ENCODE data around the gene ZCCHC14.

ZCCHC14 gene

DNA sequence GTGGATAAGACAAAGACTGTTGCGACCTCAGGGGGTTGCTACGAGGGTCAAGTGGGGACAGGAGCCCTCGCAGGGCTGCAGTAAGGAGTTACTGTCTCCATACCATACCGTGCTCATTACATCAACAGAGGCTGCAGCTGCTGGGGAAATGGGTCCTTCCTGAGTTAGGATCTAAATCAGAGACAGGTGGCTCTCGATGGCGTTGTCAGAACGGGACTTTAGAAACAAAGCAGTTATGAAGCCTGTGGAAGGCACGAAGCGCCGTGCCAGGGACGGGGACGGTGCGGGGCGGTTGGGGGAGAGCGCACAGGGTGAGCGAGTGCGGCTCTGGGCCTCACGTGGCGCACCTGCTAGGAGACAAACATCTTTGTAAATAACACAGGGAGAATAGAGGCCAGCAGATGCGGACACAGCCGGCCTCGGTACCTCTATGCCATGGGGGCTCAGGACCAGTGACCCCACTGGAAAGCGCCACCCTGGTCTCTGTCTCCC is 34.4 kb downstream of the ZCCHC14 start:
- DNase-seq (ENCODE audit: low read depth in 2 of 3, low spot score in 2 of 3): no peak

GRCh38 chr16:87457709-87458423 is 35.0 kb downstream of the ZCCHC14 start:
- peak in 1 of 3 experiments; percentile 38 for DNase-seq (ENCODE audit: low read depth in 2 of 3, low spot score in 2 of 3)

GRCh38 chr16:87457061-87457611 is 35.7 kb downstream of the ZCCHC14 start:
- DNase-seq (ENCODE audit: low read depth in 2 of 3, low spot score in 2 of 3): no peak

DNA sequence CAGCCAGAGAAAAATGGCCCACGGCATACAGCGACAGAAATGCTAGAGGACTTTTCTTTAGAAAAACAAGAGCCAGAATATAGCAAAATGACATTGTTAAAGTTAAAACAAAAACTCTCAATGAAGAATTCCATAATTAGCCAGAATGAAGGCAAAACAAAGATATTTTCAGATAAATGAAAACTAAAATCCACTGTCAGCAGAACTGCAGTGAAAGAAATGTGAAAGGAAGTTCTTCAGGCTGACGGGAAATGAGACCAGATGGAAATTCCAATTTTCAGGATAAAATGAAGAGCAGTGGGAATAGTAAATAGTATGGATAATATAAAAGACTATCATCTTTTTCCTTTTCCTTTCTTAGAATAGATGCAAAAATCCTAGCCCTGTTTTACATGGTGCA is 38.4 kb downstream of the ZCCHC14 start:
- no peak for DNase-seq (ENCODE audit: low read depth in 2 of 3, low spot score in 2 of 3)

DNA sequence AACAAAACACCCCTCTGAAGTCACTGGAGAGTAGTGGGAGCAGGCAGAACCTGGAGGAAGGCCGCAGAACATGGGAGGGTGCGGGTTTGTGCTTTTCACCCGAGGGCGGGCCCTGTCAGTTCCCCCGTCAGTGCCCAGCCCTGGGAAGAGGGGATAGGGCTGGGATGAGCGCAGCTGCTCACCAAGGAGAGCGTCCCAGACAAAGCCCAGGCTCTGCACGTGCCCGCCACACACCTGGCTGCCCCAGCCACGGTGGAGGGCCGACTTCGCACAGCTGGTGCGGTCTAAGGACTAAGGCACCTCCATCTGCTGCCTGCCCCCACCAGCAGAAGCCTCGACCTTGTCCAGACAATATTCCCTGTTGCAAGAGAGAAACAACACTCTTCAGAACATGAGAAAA is 39.5 kb downstream of the ZCCHC14 start:
- no peak for DNase-seq (ENCODE audit: low read depth in 2 of 3, low spot score in 2 of 3)

DNA sequence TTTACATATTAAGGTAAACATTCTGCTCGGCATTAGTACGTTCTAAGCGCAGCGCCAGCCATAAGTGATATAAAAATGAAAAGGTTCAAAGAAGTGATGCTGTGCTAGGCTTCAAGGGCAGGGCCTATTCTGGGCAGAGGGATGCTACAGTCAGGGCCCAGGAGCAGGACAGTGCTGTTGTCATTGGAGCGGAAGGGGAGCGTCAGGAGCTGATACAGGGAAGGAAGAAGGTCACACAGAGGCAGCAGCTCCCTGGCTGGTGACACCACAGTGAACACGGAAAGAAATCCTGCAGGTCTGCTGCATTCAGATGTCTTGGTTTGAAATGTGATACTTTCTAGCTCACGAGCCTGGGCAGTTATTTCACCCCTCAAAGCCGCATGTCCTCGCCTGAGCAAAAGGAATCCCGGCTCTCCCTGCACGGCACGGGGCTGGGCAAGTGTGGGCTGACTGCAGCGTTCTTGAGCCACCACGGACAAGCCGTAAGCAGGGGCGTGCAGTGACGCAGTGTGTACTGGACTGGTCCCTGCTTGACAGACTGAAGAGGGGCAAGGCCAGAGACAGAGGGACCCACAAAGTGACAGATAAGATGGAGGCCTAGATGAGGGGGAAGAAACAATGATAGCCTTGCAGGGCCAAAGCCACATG is 41.1 kb downstream of the ZCCHC14 start:
- no peak for DNase-seq (ENCODE audit: low read depth in 2 of 3, low spot score in 2 of 3)

DNA sequence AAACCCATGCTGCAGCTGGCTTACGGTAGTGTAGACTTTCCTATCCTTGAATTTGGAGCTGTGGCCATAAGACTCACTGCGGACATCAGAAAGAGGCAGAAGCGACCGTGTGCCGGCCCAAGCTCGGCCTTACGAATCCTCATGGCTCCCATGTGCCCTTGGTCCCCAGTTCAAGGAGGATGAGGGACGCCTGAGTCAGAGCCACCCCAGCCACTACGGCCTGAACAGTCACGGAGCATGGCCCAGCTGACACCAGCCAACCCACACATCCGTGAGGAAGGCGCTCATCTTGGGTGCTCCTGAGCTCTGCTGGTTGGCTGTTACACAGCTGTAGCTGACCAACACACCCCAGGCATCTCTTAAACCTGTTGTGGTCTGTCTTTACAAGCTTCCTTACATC is 44.0 kb downstream of the ZCCHC14 start:
- no peak for DNase-seq (ENCODE audit: low read depth in 2 of 3, low spot score in 2 of 3)

GRCh38 chr16:87447323-87447722 is 45.5 kb downstream of the ZCCHC14 start:
- no peak for DNase-seq (ENCODE audit: low read depth in 2 of 3, low spot score in 2 of 3)

DNA sequence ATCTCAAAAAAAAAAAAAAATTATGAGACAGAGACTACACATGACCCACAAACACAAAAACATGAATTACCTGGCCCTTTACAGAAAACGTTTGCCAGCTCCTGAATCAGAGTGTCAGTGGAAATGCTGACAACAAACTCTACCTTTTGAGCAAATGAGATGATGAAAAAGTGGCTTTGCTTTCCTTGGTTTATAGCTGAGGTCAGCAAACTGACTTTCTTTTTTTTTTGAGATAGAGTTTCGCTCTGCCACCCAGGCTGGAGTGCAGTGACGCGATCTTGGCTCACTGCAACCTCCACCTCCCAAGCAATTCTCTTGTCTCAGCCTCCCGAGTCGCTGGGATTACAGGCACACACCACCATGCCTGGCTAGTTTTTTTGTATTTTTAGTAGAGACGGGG is 46.3 kb downstream of the ZCCHC14 start:
- DNase-seq (ENCODE audit: low read depth in 2 of 3, low spot score in 2 of 3): no peak

- DNase-seq (ENCODE audit: low read depth in 2 of 3, low spot score in 2 of 3): no peak
These were observed 47.3 kb downstream of the ZCCHC14 start for GRCh38 chr16:87445486-87445885.

DNA sequence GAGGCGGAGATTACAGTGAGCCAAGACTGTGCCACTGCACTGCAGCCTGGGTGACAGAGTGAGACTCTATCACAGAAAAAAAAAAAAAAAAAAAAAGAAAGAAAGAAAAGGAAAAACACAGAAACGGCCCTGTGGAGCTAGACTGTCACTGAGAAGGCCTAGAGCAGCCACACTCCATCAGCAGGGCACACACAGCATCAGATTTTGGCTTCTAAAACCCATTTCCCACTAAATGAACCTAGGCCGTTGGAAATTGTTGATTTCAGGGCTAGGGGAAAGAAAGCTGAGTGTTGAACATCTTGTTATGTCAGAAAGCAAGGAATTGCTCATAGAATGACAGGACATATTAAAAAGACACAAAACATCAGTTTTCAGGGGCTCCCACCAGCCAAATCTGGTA is 48.9 kb downstream of the ZCCHC14 start:
- DNase-seq (ENCODE audit: low read depth in 2 of 3, low spot score in 2 of 3): no peak

GRCh38 chr16:87443016-87443415 is 49.8 kb downstream of the ZCCHC14 start:
- no peak for DNase-seq (ENCODE audit: low read depth in 2 of 3, low spot score in 2 of 3)

GRCh38 chr16:87442581-87442966 is 50.2 kb downstream of the ZCCHC14 start:
- no peak for DNase-seq (ENCODE audit: low read depth in 2 of 3, low spot score in 2 of 3)

DNA sequence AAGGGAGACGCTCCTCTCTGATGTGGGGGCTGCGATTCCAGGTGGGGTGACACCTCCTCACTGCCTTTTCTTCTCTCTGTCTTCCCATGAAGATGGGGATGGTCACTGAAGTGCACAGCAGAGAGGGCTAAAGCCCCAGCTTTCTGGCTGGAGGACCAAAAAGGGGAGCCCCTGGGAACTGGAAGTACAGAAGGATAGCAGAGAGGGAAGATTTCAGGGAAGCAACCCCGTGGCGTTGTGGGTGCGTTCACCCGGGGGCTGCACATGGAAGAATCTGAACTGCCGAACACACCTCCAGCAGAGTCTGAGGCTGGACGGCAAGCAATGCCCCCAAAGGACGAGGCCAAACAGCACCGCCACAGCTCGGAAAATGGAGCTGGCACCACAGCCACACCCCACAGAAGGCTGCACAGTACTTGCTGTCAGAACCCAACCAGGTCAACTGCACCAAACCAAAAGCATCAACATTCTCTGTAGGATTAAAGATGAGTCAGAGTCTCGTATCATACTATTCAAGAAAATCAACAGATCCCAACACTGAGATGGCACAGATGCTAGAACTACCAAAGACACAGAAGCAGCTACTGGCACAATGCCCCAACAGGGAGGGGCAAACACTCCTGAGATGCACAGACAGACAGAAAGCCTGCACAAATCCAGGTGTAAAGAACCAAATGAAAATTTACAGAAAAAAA is 50.8 kb downstream of the ZCCHC14 start:
- DNase-seq (ENCODE audit: low read depth in 2 of 3, low spot score in 2 of 3): no peak

GRCh38 chr16:87439926-87440325 is 52.9 kb downstream of the ZCCHC14 start:
- DNase-seq (ENCODE audit: low read depth in 2 of 3, low spot score in 2 of 3): no peak

DNA sequence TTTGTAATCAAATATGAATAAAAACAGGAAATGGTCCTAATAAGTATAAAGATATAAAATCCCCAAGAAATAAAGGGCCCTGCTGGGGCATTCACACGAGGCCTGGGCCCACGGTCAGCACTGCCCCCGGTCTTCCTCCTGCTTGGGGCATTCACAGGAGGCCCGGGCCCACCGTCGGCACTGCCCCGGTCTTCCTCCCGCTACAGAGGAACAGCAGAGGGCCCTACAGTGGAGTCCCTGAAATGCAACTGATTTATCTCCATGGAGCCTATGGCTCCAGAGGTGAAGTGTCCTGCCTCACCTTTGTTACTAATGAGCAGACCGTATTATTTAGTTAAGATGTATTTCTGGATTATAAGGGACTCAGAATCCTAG is 54.2 kb downstream of the ZCCHC14 start:
- no peak for DNase-seq (ENCODE audit: low read depth in 2 of 3, low spot score in 2 of 3)

GRCh38 chr16:87437911-87438610 is 54.8 kb downstream of the ZCCHC14 start:
- DNase-seq (ENCODE audit: low read depth in 2 of 3, low spot score in 2 of 3): no peak

DNA sequence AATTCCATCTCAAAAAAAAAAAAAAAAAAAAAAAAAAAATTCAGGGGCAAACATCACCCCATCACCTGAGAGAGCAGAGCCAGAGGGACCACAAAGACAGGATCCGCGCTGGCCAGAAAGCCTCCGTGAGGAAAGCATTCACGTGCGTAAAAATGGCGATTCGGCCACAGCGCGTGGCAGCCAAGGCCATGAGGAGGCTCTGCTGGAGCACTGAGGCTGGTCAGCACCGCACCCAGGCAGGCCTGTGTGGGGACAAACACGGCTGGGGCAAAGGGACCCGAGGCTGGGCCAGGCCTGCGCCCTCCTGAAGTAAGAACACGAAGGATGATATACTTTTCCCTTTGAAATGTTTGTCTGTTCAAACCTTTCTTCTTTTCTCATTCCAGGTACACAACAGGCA is 55.5 kb downstream of the ZCCHC14 start:
- no peak for DNase-seq (ENCODE audit: low read depth in 2 of 3, low spot score in 2 of 3)

DNA sequence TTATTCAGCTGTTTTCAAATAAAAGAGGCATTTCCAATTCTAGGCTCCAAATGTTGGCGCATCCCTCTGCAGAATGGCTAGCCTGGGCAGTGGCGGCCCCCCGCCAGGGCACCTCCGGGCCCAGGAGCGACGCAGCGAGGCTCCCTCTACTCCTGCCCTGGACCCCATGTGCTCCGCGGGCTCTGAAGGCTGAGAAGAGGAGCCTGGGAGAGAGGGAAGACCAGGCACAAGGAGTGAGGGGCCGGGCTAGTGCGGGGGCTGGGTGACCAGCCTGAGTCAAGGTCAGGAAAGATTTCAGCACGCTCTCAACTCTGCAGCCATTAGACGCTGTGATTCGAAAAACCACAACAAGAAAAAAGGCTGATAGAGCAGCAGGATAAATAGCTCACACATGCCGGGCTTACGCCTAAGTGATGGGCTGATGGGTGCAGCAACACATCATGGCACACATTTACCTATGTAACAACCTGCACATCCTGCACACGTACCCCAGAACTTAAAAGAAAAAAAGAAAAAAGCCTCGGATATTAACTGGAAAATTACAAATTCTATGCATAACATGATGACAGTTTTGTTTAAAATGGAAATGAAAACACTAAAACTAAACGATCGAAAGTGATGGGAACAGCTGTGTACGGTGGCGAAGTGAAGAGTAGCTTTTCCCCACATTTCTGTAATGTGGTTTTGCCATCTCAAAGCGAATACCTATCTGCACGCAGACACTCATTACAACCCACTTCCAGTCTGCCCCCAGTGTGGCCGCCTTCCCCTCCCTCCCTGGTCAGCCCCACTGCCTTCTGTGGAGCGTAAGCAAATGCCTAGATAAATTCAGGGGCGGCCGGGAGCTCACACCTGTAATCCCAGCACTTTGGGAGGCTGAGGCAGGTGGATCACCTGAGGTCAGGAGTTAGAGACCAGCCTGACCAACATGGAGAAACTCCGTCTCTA is 56.3 kb downstream of the ZCCHC14 start:
- no peak for DNase-seq (ENCODE audit: low read depth in 2 of 3, low spot score in 2 of 3)
